ENCODE results near the gene RFX2.
A peak's percentile ranks its signal among the peaks of the same experiment; 100 is the strongest.
"Not testable (repeated sequence)": the region's sequence is repeated elsewhere in the genome, so short reads cannot be mapped to it uniquely, and the experiment has no call there.

The RFX2 gene

DNA sequence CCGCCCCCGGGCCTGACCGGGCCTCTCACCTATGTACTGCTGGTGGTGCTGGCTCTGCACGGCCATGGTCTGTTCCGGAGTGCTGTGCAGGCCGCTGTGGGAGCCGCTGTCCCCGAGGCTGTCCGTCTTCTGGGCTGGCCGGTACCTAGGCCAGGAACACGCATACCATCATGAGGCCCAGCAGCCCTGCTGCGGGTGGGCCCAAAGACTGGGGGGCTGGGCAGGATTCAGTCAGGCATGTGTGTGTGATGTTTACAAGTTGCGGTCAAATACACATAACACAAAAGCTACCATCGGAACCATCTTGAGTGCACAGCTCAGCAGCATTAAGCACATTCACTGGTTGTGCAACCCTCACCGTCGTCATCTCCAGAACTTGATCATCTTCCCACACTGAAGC is 100.2 kb downstream of the RFX2 start:
- no peak for DNase-seq

DNA sequence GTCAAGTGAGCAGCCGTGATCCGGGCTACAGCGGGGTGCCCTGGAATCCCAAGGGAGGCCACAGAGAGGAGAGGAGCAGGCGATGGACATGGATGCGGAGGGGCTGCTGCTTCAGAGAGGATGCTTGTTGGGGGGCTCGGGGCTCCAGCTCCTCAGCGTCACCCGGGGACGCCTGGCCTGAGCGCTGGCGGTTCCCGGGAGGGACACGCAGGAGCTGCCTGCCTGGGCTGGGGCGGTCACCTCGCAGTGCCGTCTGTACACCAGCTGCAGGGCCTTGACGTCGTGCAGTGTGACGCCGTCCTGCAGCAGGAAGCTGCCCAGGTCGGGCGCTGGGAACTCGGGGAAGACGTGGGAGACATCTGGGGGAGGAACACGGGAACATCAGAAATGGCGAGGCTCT is 102.4 kb downstream of the RFX2 start:
- DNase-seq, result no peak

GRCh38 chr19:6006896-6007295 is 103.4 kb downstream of the RFX2 start:
- DNase-seq, result no peak

GRCh38 chr19:6006070-6006446 is 104.2 kb downstream of the RFX2 start:
- not testable (repeated sequence) for DNase-seq

- DNase-seq, result no peak
These were observed 104.8 kb downstream of the RFX2 start for GRCh38 chr19:6005321-6006069.

GRCh38 chr19:6003976-6004375 is 106.3 kb downstream of the RFX2 start:
- no peak for DNase-seq

DNA sequence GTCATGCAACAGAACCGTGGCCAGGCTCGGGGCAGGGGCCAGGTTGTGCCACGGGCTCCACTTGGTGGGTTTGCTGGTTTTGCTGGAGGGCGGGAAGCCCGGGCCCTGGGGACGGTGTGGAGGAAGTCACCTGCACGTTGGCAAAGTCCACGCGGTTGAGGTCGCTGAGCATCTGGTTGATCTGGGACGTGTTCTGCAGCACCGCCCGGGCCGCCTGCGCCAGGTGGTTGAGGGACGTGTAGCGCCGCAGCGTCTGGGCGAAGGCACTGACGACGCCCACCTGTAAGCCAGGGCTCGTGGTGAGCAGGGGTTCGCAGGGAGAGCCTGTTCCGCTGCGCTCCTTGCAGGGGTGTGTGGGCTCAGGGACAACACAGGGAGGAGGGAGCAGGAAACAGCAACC is 107.7 kb downstream of the RFX2 start:
- DNase-seq, result no peak

GRCh38 chr19:6000228-6000847 is 110.0 kb downstream of the RFX2 start:
- no peak for DNase-seq

GRCh38 chr19:5999693-6000092 is 110.6 kb downstream of the RFX2 start:
- no peak for DNase-seq

DNA sequence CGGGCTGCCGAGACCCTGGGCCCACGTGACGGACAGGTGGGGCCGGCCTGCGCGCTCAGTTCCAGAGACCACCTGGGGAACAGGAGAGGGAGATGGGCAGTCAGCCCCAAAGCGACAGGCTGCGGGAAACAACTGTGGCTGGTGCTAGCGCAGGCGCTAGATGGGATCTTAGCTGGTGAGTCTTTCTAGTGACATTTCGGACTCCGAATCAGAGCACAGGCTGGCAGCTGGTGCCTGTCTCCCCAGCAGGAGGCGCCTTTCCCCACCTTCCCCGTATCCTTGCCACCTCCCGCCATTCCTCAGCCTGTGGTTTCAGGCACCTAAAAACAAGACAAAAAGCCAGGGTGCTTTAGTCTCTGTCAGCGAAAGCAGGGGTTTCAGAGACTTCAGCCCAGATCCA is 112.9 kb downstream of the RFX2 start:
- DNase-seq, result no peak

DNA sequence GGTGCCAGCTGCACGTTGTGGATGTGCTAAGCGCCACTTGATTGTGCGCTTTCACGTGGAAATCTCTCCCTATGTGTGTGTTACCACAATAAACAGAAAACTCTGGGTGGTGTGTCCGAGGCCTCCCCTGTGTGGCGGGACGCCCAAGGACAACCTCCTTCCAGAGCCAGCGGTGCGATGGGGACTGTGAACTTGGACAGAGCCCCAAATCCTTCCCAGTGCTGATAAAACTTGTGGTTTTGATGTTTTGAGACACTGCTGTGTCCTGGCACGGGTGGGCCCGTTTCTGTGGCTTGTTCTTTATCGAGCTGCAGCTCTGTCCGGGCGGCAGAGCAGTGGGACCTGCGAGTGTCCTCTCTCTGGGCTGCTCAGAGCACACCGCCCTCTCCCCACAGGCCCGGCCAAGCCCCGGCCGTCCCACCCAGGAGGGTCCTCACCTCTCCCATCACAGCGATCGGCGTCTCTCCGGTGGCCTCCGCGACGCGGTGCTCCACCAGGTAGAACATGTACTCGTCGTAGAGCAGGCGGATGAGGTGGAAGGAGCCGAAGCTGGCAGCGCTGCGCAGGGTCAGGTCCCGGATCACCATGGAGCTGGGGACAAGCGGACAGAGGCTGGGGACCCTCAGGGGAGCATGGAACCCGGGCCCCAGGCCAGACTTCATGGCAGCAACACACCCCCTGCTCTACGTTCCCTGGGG is 113.5 kb downstream of the RFX2 start:
- DNase-seq, result no peak

- DNase-seq, result no peak
These were observed 114.2 kb downstream of the RFX2 start for GRCh38 chr19:5996102-5996501.

DNA sequence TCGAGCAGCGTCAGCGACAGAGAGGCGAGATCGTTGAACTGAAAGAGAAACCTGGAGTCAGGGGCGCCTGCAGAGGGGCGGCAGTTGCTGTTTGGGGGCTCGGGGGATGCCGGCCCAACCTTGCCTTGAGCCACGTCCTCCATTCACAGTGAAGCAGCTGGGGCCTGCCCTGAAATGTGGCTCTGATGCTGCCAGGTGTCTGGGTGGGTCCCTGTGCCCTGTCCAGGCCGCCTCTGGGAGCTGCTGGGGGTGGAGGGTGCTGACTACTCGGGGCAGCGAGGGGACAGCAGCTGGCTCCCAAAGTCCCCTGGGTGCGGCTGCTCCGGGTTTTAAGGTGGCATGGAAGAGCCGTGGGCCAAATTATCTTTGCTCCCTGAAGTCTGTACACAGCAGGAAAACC is 114.7 kb downstream of the RFX2 start:
- no peak for DNase-seq

GRCh38 chr19:5994405-5995165 is 115.7 kb downstream of the RFX2 start:
- DNase-seq, result no peak

- no peak for DNase-seq
These were observed 116.5 kb downstream of the RFX2 start for GRCh38 chr19:5993648-5994358.

- DNase-seq, result no peak
These were observed 117.1 kb downstream of the RFX2 start for GRCh38 chr19:5993201-5993600.

DNA sequence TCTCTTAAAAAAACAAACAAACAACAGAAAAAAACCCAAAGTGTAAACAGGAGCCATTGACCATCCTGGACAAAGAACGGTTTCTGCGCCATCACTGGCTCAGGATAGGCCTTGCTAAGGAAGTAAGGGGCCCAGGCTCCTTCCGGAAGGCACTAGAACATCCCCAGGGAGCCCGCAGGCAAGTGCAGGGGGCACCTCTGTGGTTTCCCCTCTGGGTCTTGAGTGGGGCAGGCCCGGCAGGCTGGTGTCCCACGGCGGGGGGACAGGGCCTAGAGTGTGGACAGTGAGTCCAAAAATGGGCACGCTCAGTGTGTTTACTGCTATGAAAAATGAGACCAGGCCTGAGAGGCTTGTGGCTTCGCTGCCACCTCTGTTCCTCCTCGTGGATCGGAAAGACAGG is 117.5 kb downstream of the RFX2 start:
- no peak for DNase-seq

DNA sequence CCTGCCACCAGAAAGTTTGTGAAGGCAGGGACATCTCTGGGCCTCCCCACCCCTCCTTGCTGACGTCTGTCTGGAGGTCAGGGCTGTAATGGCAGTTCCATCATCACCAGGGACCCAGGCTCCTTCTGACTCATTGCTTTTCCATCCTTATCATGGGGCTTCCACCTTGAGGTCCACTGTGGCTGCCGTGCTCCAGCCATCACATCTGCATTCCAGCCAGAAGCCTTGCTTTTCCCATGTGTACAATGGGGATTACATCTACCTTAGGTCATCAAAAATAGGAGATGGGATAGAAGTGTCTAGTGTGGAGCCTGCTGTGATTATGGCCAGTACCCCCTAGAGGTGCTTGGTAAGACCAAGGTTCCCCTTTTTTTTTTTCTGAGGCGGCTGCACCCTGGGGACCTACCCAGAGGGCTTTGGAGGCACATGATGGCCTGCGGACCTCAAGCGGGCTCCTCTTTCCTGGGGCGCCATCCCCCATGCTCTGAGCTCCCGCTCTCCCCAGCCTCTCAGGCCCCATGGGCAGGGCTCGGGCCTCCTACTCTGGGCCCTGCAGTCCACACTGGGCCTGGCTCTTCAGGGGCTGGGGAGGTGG is 119.0 kb downstream of the RFX2 start:
- DNase-seq, result no peak

DNA sequence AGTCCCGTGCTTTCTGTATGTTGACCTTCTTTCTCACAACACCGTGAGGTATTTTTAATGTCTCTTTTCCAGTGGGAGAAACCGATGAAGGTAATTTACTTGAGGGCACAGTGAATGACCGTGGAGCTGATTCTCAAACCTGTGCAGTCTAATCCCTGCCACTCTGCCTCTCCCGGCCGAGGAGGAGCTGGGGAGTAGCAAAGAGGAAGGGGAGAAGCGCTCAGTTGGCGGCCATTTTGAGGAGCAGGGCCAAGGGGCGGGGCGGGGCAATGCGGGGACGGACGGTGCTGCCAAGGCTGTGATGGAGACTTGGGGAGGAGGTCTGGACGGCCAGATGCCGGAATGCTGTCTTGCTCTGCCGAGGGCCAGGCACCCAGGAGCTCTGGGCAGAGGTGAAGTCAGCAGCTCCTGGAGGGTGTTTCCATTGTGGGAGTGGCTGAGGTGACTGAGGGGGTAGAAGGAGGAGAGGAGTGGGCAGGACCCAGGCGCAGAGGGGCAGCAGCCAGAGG is 120.0 kb downstream of the RFX2 start:
- peak; percentile 70 for DNase-seq

GRCh38 chr19:5989388-5990074 is 120.8 kb downstream of the RFX2 start:
- DNase-seq, result no peak

Data from islet precursor cell (in vitro differentiated cells).